ENCODE data around the gene NANOS3. TPM values are rescaled to one million over a fixed set of nuclear protein-coding genes. Genes with fewer than 3 reads are reported as not detected.
A peak's percentile ranks its signal among the peaks of the same experiment; 100 is the strongest.

Gene NANOS3
- total and polyA plus RNA-seq, 7 donors: 0.16 TPM; not detected in 6

- peak; percentile 86 for DNase-seq
- Histone ChIP-seq H3K4me1 (peaks cover 0 to 74% (median 63%) of the 10 kb centered on the region in 4 donors), H3K36me3 (no peaks in the 10 kb centered on the region), H3K27me3 (no peaks in the 10 kb centered on the region), H3K9me3 (no peaks in the 10 kb centered on the region), H3K4me3 (peak overlapping the region; percentile 30 to 99 (median 88)), H3K27ac (peak overlapping the region; percentile 96 to 100 (median 99))
- TF ChIP-seq EP300 (IDR thresholded peaks at IDR 0.05) (peak in 1 of 4 donors; percentile 56), POLR2AphosphoS5 (IDR thresholded peaks at IDR 0.05) (peak in 2 of 4 donors; percentile 21 to 71)
- TF ChIP-seq, protein P1, sequence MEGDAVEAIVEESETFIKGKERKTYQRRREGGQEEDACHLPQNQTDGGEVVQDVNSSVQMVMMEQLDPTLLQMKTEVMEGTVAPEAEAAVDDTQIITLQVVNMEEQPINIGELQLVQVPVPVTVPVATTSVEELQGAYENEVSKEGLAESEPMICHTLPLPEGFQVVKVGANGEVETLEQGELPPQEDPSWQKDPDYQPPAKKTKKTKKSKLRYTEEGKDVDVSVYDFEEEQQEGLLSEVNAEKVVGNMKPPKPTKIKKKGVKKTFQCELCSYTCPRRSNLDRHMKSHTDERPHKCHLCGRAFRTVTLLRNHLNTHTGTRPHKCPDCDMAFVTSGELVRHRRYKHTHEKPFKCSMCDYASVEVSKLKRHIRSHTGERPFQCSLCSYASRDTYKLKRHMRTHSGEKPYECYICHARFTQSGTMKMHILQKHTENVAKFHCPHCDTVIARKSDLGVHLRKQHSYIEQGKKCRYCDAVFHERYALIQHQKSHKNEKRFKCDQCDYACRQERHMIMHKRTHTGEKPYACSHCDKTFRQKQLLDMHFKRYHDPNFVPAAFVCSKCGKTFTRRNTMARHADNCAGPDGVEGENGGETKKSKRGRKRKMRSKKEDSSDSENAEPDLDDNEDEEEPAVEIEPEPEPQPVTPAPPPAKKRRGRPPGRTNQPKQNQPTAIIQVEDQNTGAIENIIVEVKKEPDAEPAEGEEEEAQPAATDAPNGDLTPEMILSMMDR (IDR thresholded peaks at IDR 0.05): no peak
- intact Hi-C loops (cut with DNase I): loop anchor here (10.0 kb wide), 1 partner anchor 819 kb away; no protein-coding TSS in a partner anchor
- WGBS, 2 donors: 7 to 23% methylated on average over 24 of the region's 24 CpGs
These were observed 33.6 kb upstream of the NANOS3 start for GRCh38 chr19:13843104-13843921.

DNA sequence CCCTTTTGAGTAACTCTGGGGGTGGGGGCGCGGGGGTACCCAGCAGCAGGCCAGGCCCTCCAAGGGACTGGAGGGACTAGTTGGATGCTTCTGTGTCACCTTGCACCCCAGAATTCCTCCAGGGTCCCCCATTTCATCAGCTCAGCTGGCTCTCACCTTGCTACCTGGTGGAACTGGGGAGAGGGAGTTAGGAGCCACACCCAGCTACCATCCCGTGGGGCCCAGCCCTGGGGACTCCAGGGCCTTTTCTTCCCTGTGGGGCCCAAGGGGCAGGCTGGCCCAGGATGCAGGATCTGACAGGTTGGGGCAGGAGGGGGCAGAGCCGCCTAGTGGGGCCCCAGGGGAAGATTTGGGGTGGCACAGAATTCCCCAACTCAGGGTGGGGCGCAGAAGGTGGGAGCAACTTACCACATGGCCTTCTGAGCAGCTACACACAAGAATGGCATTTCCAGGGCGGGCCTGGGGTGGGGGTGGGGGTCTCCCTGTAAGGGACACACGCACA lies 32.8 kb upstream of the NANOS3 start:
- DNase-seq: no peak
- H3K4me1 ChIP-seq: peaks cover 0 to 74% (median 63%) of the 10 kb centered on the region in 4 donors
- intact Hi-C loops (cut with DNase I): loop anchor here (10.0 kb wide), 1 partner anchor 819 kb away; no protein-coding TSS in a partner anchor
- H3K36me3 ChIP-seq: no peaks in the 10 kb centered on the region
- TF ChIP-seq, protein P1 (IDR thresholded peaks at IDR 0.05): no peak
- TF ChIP-seq EP300 (IDR thresholded peaks at IDR 0.05) (no peak), POLR2A (IDR thresholded peaks at IDR 0.05) (no peak)
- H3K27ac ChIP-seq: peak overlapping the region; percentile 96 to 100 (median 99)
- H3K4me3 ChIP-seq: no peak overlapping the region
- H3K9me3 ChIP-seq: no peaks in the 10 kb centered on the region
- WGBS, 2 donors: 40 to 69% methylated on average over 7 of the region's 7 CpGs
- H3K27me3 ChIP-seq: no peaks in the 10 kb centered on the region

- 1 to 2% methylated on average over 23 of the region's 23 CpGs for WGBS, 2 donors
- no peaks in the 10 kb centered on the region for H3K27me3 ChIP-seq
- peaks cover 0 to 75% (median 64%) of the 10 kb centered on the region in 4 donors for H3K4me1 ChIP-seq
- peak; percentile 14 to 79 (median 39) for TF ChIP-seq POLR2AphosphoS5 (IDR thresholded peaks at IDR 0.05)
- TF ChIP-seq, protein P1 (IDR thresholded peaks at IDR 0.05): no peak
- peak; percentile 5 to 80 (median 55) for TF ChIP-seq EP300 (IDR thresholded peaks at IDR 0.05)
- H3K27ac ChIP-seq: peak overlapping the region; percentile 96 to 100 (median 99)
- peak overlapping the region; percentile 47 to 60 (median 54) for H3K4me3 ChIP-seq
- peak; percentile 95 for DNase-seq
- H3K9me3 ChIP-seq: no peaks in the 10 kb centered on the region
- intact Hi-C loops (cut with DNase I): loop anchor here (5.0 to 10.0 kb wide), 3 partner anchors 684 to 1054 kb away; partner anchors contain the start of gene JUNB
- H3K36me3 ChIP-seq: no peaks in the 10 kb centered on the region
These were observed 30.2 kb upstream of the NANOS3 start for GRCh38 chr19:13846557-13847406.

DNA sequence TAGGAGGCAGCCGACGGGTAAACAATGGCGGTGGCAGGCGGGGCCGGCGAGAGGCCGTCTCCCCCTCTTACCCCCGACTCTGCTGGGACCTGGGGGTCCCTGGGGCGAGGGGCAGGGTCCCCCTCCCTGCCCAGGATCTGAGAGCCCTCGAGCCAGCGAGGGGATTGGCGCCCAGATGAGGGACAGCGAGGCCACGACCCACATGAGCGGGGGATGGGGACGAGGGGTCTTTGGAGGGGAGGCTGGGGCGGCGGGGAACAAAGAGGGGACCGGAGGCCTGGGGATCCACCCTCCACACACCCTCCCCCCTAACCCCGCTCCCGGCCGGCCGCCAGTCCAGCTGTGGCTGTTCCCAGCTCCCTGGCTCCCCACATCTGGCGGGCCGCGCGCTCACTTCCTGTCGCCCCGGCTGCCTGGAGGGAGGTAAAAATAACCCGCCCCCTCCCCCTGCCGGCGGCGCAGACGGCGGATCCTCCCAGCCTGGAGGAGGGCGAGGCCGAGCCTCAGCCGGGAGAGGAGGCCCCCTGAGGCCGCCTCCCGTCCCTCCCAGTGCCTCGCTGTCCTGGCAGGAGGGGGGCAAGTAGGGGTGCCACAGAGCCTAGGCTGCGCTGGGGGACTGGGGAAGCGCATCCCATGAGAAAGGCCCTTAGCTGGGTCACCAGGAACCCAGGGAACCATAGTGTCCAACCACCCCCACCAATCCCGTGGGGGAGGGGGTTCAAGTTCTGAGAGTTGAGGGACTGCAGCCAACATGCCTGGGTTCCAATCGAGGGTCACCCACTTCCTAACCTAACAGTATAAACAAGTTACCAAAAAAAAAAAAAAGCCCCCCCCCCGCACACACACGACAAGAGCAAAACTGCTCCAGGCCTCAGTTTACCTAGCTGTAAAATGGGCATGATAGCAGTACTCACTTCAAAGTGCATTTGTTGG lies 29.3 kb upstream of the NANOS3 start:
- TF ChIP-seq, protein P1 (IDR thresholded peaks at IDR 0.05): peak in 2 of 4 experiments; percentile 18 to 21
- TF ChIP-seq EP300 (IDR thresholded peaks at IDR 0.05) (peak in 2 of 4 donors; percentile 60 to 72), POLR2AphosphoS5 (IDR thresholded peaks at IDR 0.05) (peak; percentile 87 to 95 (median 93)), POLR2A (IDR thresholded peaks at IDR 0.05) (peak; percentile 79 to 86)
- intact Hi-C loops (cut with DNase I): loop anchor here (5.0 to 10.0 kb wide), 3 partner anchors 685 to 1055 kb away; partner anchors contain the start of gene JUNB
- Histone ChIP-seq H3K9me3 (no peaks in the 10 kb centered on the region), H3K4me3 (peak overlapping the region; percentile 47 to 60 (median 54)), H3K36me3 (no peaks in the 10 kb centered on the region), H3K4me1 (peaks cover 0 to 79% (median 69%) of the 10 kb centered on the region in 4 donors), H3K27ac (peak overlapping the region; percentile 96 to 100 (median 99)), H3K27me3 (no peaks in the 10 kb centered on the region)
- WGBS, 2 donors: 2 to 4% methylated on average over 47 of the region's 47 CpGs
- peak; percentile 98 for DNase-seq

Measured in sigmoid colon (tissue), 7 donors.